K562 (cell line): ENCODE results near the gene REPS1. TPM values are rescaled to one million over a fixed set of nuclear protein-coding genes. Genes with fewer than 3 reads are reported as not detected.

Source experiments
- ATF1 ChIP-seq, 2 experiments: fragments of 450-650 bp in 1 of 2; IDR thresholded peaks; 2 replicates each; pipeline ENCODE4 v1.6.1; 2016; ENCODE audit warnings: missing compliant biosample characterization in 1 of 2, missing genetic modification characterization in 1 of 2
- CHD2 ChIP-seq: IDR thresholded peaks from 2 replicates; pipeline ENCODE4 v1.6.1; 2011; ENCODE audit warnings: low read depth, low read length
- CTCF ChIP-seq, 3 experiments: IDR thresholded peaks in 2 of 3; conservative IDR thresholded peaks in 1 of 3; 2 replicates each; pipeline ENCODE4 v1.5.1; 2011 to 2012; ENCODE audit warnings: low read length in 3 of 3, mild to moderate bottlenecking in 3 of 3, control low read depth in 2 of 3, improper control_type of control experiment in 1 of 3, inconsistent platforms in 1 of 3, low read depth in 1 of 3, mixed read lengths in 1 of 3, moderate library complexity in 1 of 3; ENCODE audit not compliant: insufficient read depth in 2 of 3
- CXXC5 ChIP-seq: fragments of 250-450 bp; sonication (Bioruptor Pico); IDR thresholded peaks from 2 replicates; pipeline ENCODE4 v1.8.0; 2022; ENCODE audit warnings: inconsistent platforms, mild to moderate bottlenecking, moderate library complexity
- E2F3 ChIP-seq: fragments of 250-450 bp; sonication (Bioruptor Pico); IDR thresholded peaks from 2 replicates; pipeline ENCODE4 v1.4.0; 2020; ENCODE audit warnings: mild to moderate bottlenecking
- FUS ChIP-seq: fragments of 200-400 bp; formaldehyde crosslinking; optimal IDR thresholded peaks from 2 replicates; pipeline ENCODE3; 2017; ENCODE audit warnings: low read depth, low read length
- L3MBTL2 ChIP-seq: fragments of 450-650 bp; IDR thresholded peaks from 2 replicates; pipeline ENCODE4 v1.6.1; 2016; ENCODE audit warnings: mild to moderate bottlenecking, moderate library complexity
- MXI1 ChIP-seq: IDR thresholded peaks from 2 replicates; pipeline ENCODE4 v1.6.1; 2011; ENCODE audit warnings: low read depth, mild to moderate bottlenecking, improper control_type of control experiment, low read length
- NEUROD1 ChIP-seq: fragments of 150-350 bp; IDR thresholded peaks from 2 replicates; pipeline ENCODE4 v1.6.1; 2014; ENCODE audit warnings: borderline replicate concordance, low read length, low read depth; ENCODE audit not compliant: partially characterized antibody
- PML ChIP-seq: IDR thresholded peaks from 2 replicates; pipeline ENCODE4 v1.6.1; 2012; ENCODE audit warnings: low read length, inconsistent platforms
- RBBP5 ChIP-seq: fragments of 200-600 bp; sonication (generic); IDR thresholded peaks from 2 replicates; pipeline ENCODE4 v1.6.1; 2012; ENCODE audit warnings: borderline replicate concordance, mild to moderate bottlenecking, low read length, control low read depth, inconsistent platforms; ENCODE audit not compliant: insufficient read depth, poor library complexity, severe bottlenecking
- TFAP4 ChIP-seq: sonication (generic); formaldehyde crosslinking; IDR thresholded peaks from 2 replicates; pipeline ENCODE4 v1.8.0; 2022; ENCODE audit warnings: missing genetic modification reagents, mild to moderate bottlenecking, moderate library complexity, borderline replicate concordance
- U2AF2 ChIP-seq: fragments of 200-400 bp; formaldehyde crosslinking; optimal IDR thresholded peaks from 2 replicates; pipeline ENCODE3; 2017; ENCODE audit warnings: low read depth, mild to moderate bottlenecking, low read length
- XRCC5 ChIP-seq: fragments of 200-400 bp; formaldehyde crosslinking; IDR thresholded peaks from 2 replicates; pipeline ENCODE4 v1.6.1; 2017; ENCODE audit warnings: low read depth, mild to moderate bottlenecking, low read length
- ZNF639 ChIP-seq, 2 experiments: fragments of 200-800 bp in 1 of 2; sonication (Bioruptor generic) in 1 of 2; sonication (generic) in 1 of 2; formaldehyde crosslinking in 1 of 2; IDR thresholded peaks in 1 of 2; conservative IDR thresholded peaks in 1 of 2; 2 replicates each; pipeline versions ENCODE4 v1.5.0 to v1.6.1; 2016 to 2020; ENCODE audit warnings: missing compliant biosample characterization in 1 of 2, missing genetic modification characterization in 1 of 2, missing genetic modification reagents in 1 of 2
- polyA plus RNA-seq, 8 experiments: library from polyadenylated mRNA; depleted of rRNA in 4 of 8; stranded (reverse) in 5 of 8; unstranded in 3 of 8; fragments of >200 nt; fragmentation: Nextera tagmentation in 2 of 8; fragmentation: Illumina TruSeq in 1 of 8; extraction: Ambion mirVana in 2 of 8; extraction: Trizol in 1 of 8; gene quantifications; 2 replicates each; pipeline versions ENCODE4 v1.2.1 to v1.2.3, GENCODE V29; 2011 to 2014; ENCODE audit warnings: inconsistent platforms in 1 of 8, missing spikeins in 1 of 8
- total RNA-seq, 7 experiments: library from RNA; depleted of rRNA in 6 of 7; stranded (reverse); fragments of >200 nt in 6 of 7; fragmentation: Illumina TruSeq in 2 of 7; extraction: Trizol in 2 of 7; gene quantifications; 2 replicates each; pipeline versions ENCODE4 v1.2.1 to v1.2.3, GENCODE V29; 2011 to 2021; ENCODE audit warnings: low replicate concordance in 1 of 7
- TF ChIP-seq, protein P1 (sequence below): sonication (generic); formaldehyde crosslinking; IDR thresholded peaks from 2 replicates; pipeline ENCODE4 v1.8.1; 2023; ENCODE audit warnings: mild to moderate bottlenecking, missing genetic modification reagents
- TF ChIP-seq, protein P2 (sequence below): fragments of 250-450 bp; sonication (Bioruptor Pico); IDR thresholded peaks from 2 replicates; pipeline ENCODE4 v1.4.0; 2020; ENCODE audit warnings: mild to moderate bottlenecking

Gene REPS1
- total and polyA plus RNA-seq, 9 of the 15 experiments (the other 6 are each of a cell fraction or from before 2014, with no cell fraction given): 7.9 to 36.0 (median 27.8) TPM

- TF ChIP-seq, protein P1, sequence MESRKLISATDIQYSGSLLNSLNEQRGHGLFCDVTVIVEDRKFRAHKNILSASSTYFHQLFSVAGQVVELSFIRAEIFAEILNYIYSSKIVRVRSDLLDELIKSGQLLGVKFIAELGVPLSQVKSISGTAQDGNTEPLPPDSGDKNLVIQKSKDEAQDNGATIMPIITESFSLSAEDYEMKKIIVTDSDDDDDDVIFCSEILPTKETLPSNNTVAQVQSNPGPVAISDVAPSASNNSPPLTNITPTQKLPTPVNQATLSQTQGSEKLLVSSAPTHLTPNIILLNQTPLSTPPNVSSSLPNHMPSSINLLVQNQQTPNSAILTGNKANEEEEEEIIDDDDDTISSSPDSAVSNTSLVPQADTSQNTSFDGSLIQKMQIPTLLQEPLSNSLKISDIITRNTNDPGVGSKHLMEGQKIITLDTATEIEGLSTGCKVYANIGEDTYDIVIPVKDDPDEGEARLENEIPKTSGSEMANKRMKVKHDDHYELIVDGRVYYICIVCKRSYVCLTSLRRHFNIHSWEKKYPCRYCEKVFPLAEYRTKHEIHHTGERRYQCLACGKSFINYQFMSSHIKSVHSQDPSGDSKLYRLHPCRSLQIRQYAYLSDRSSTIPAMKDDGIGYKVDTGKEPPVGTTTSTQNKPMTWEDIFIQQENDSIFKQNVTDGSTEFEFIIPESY: peak; percentile 42; the same call in 1 of the 2 replicates
- TF ChIP-seq PML (peak; percentile 48; the same call in 1 of the 2 replicates), XRCC5 (peak; percentile 84), FUS (peak; percentile 85), CXXC5 (CRISPR knock-in tag) (peak; percentile 85), NEUROD1 (peak; percentile 54), ZNF639 (CRISPR knock-in tag; conservative IDR thresholded peaks at IDR 0.05 in 1 of 2, IDR thresholded peaks at IDR 0.05 in 1 of 2) (peak in 1 of 2 experiments; percentile 45; a peak in 1 of 4 replicates), RBBP5 (peak; percentile 84), E2F3 (CRISPR knock-in tag) (peak; percentile 68), TFAP4 (peak; percentile 84), CTCF (IDR thresholded peaks at IDR 0.05 in 2 of 3, conservative IDR thresholded peaks at IDR 0.05 in 1 of 3; ENCODE audit: insufficient read depth in 2 of 3, low read depth in 1 of 3, low read length in 3 of 3) (peak; percentile 89 to 95 (median 91)), CHD2 (peak; percentile 84), U2AF2 (no peak), ATF1 (CRISPR knock-in tag; IDR thresholded peaks at IDR 0.05) (no peak), ATF1 (tag; IDR thresholded peaks at IDR 0.05) (peak; percentile 72), MXI1 (0 out of 2 replicates have a peak, but pooled peaks have one; percentile 48), L3MBTL2 (peak; percentile 87)
- TF ChIP-seq, protein P2, sequence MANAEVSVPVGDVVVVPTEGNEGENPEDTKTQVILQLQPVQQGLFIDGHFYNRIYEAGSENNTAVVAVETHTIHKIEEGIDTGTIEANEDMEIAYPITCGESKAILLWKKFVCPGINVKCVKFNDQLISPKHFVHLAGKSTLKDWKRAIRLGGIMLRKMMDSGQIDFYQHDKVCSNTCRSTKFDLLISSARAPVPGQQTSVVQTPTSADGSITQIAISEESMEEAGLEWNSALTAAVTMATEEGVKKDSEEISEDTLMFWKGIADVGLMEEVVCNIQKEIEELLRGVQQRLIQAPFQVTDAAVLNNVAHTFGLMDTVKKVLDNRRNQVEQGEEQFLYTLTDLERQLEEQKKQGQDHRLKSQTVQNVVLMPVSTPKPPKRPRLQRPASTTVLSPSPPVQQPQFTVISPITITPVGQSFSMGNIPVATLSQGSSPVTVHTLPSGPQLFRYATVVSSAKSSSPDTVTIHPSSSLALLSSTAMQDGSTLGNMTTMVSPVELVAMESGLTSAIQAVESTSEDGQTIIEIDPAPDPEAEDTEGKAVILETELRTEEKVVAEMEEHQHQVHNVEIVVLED (CRISPR knock-in tag): peak; percentile 12
Observed at GRCh38 chr6:138987643-138988468, at the start of gene REPS1 (continued).
